Brain microvascular endothelial cell (primary cell): ENCODE measurements around the gene GFRA1.

Source experiments
- DNase-seq: peaks from one replicate; pipeline ENCODE4 v3.0.0-alpha.2; 2020
- H3K27ac ChIP-seq: fragments of 250-450 bp; sonication (Bioruptor Pico); 2 replicates; pipeline ENCODE4 v1.5.1; 2020; ENCODE audit warnings: mild to moderate bottlenecking, moderate library complexity
- H3K27me3 ChIP-seq: fragments of 250-450 bp; sonication (Bioruptor Pico); replicated peaks from 2 replicates; pipeline ENCODE4 v1.5.1; 2020; ENCODE audit warnings: mild to moderate bottlenecking
- H3K36me3 ChIP-seq: fragments of 250-450 bp; sonication (Bioruptor Pico); replicated peaks from 2 replicates; pipeline ENCODE4 v1.5.1; 2020; ENCODE audit warnings: mild to moderate bottlenecking
- H3K4me3 ChIP-seq: 2 replicates; pipeline ENCODE4 v1.5.1; 2011; ENCODE audit warnings: low read depth, mild to moderate bottlenecking, control low read depth, low read length, moderate library complexity
- CTCF ChIP-seq: IDR thresholded peaks from 2 replicates; pipeline ENCODE4 v1.5.1; 2011; ENCODE audit warnings: low read depth, mild to moderate bottlenecking, moderate library complexity, low read length, control low read depth, inconsistent platforms; ENCODE audit errors: missing control alignments
- in situ Hi-C: cut with HindIII; loops from 2 replicates; pipeline ENCODE4 v1.10.0; 2017; ENCODE audit warnings: low sequenced_read_pairs, low pct_ligation_motif_present

The GFRA1 gene

DNA sequence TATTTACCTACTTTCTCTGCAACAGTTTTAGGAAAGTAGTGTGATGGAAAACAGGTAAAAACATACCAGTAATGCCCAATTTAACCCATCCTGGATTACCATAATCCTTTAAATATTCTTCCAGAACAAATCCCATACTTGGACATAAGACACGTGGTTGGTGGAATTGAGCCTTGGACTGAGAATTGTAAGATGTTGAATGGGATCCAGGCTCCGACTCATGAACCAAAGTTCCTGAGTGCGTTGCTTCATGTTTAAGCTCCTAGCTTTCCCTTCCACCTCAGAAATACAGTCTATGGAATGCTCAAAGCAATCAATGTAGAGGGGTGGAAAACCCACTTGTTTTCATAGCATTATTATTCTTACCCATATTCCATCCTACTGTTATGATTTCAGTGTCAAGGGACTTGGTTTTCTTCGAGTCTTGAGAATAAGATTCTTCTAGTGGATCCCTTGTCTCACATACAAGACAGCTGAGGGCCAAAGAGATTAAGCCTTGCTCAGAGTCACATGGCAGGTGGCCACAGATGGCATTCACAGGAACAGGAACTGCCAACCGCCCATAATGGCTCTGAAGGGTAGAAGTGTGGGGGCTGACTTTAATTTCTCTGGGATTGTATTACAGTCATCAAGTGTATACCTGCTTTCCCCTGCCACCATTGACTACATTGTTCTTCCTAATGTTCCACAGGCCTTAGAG, 171.2 kb downstream of the GFRA1 start:
- Histone ChIP-seq H3K36me3 (no peaks in the 10 kb centered on the region), H3K4me3 (no peak overlapping the region), H3K27me3 (no peaks in the 10 kb centered on the region), H3K27ac (no peak overlapping the region)
- no peak for TF ChIP-seq CTCF
- in situ Hi-C loops = no loop called here
- no peak for DNase-seq

- H3K27ac ChIP-seq = no peak overlapping the region
- TF ChIP-seq CTCF = no peak
- H3K36me3 ChIP-seq = no peaks in the 10 kb centered on the region
- H3K4me3 ChIP-seq = no peak overlapping the region
- no peaks in the 10 kb centered on the region for H3K27me3 ChIP-seq
- DNase-seq = no peak
- in situ Hi-C loops = no loop called here
Measured at GRCh38 chr10:116100984-116101383, 172.0 kb downstream of the GFRA1 start.

DNA sequence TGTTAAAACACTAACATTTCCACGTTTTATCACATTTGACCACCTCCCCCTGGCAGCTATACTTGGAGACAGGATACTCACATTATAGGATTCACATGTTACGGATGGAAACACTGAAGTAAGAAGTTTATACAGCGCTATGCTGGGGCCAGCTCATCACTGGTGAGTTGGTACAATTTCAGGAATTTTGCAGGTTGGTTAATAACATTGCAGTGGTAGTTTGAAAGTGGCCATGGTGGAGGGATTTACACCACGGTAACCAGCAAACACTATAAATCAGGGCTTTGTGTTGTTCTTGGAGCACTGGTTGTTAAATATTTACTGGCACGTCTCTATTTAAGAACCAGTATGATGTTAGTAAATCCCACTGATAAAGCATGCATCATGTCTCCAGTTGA, 174.0 kb downstream of the GFRA1 start:
- TF ChIP-seq CTCF = no peak
- DNase-seq = no peak
- no peaks in the 10 kb centered on the region for H3K36me3 ChIP-seq
- H3K27ac ChIP-seq = no peak overlapping the region
- H3K4me3 ChIP-seq = no peak overlapping the region
- H3K27me3 ChIP-seq = no peaks in the 10 kb centered on the region
- in situ Hi-C loops = no loop called here

GRCh38 chr10:116098411-116099022, 174.5 kb downstream of the GFRA1 start:
- TF ChIP-seq CTCF = no peak
- in situ Hi-C loops = no loop called here
- Histone ChIP-seq H3K27me3 (no peaks in the 10 kb centered on the region), H3K27ac (no peak overlapping the region), H3K36me3 (no peaks in the 10 kb centered on the region), H3K4me3 (no peak overlapping the region)
- no peak for DNase-seq

DNA sequence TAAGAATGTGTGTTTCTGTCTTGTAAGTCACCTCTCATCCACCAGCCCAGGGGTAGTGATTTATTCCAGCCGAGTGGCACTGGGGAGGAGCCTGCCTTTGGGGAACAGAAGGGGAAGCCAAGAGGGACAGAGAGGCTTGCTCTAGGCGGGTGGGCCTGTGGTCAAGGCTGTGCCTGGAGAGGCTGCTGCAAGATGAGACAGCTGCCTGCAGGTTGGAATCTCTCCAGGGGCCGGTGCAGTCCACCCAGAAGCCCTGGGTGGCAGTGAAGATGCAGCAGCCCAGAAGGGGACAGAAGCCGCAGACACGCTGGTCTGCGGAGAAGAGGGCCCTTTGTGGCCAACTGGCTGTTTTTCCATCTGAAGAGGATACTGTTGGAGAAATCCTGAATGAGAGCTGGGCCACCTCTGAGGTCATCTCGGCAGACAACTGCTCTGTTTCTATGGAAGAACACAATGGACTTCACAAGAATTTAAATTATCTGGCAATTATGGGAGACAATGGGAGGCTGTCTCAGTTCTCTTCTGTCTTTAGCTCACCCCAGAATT, 175.7 kb downstream of the GFRA1 start:
- no peak overlapping the region for H3K27ac ChIP-seq
- H3K27me3 ChIP-seq = no peaks in the 10 kb centered on the region
- no peak overlapping the region for H3K4me3 ChIP-seq
- no peak for DNase-seq
- no peaks in the 10 kb centered on the region for H3K36me3 ChIP-seq
- in situ Hi-C loops = no loop called here
- no peak for TF ChIP-seq CTCF
